GM18498 (cell line): ENCODE measurements around the gene TMIE.

Experiments
- ATAC-seq: cut with Tn5 transposase; IDR thresholded peaks from one replicate; pipeline ENCODE4 v1.9.1; 2021; ENCODE audit warnings: mild to moderate bottlenecking, moderate library complexity; ENCODE audit not compliant: unreplicated experiment

Gene TMIE

DNA sequence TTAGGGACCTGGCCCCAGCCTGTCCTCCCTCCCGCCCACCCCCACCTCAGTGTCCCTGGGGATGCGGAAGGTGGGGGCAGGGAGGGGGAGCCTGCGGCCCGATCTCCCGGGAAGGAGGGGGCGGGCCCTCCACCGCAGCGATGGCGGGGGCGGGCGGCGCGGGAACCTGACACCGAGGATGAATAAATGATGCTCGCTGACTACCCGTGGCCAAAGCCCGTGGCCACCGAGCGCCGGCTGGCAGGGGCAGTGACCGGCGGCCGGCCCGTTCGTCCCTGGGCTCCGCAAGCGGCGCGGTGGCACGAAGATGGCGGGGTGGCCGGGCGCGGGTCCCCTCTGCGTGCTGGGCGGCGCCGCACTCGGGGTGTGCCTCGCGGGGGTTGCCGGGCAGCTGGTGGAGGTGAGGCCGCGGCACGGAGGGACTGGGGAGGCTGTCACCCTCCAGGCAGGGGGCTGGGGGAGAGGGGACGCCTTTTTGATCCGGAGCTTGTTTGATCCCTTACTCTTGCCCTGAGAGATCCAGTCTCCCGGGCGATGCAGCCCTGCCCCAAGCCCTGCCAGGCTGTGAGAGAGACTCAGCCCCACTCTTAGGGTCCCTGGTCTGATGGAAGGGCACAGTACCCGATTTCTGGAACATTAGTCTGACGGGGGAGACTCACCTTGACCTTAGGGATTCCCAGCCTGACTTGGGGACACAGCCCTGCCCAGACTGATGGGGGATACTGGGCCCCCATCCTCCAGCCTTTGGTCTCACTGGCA lies at the start of gene TMIE:
TMIE (plus strand) TSS at position 212 of the 759 bp plus-strand sequence; CDS start at position 308, 96 bp downstream.
- ATAC-seq: no peak

DNA sequence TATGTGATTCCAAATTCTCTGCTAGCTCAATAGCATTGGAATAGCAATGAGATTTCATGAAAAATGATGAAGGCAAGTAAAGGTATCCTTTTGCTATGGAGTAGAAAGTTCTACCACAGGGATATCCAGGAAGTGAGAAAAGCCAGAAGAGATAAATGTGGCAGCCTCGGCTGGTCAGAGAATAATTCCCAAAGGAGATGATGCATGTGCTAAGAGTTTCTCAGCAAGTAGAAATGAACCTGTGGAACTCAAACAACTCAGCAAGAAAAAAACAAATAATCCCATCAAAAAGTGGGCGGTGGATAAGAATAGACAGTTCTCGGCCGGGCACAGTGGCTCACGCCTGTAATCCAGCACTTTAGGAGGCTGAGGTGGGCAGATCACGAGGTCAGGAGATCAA lies 45.9 kb upstream of the TMIE start:
- no peak for ATAC-seq

DNA sequence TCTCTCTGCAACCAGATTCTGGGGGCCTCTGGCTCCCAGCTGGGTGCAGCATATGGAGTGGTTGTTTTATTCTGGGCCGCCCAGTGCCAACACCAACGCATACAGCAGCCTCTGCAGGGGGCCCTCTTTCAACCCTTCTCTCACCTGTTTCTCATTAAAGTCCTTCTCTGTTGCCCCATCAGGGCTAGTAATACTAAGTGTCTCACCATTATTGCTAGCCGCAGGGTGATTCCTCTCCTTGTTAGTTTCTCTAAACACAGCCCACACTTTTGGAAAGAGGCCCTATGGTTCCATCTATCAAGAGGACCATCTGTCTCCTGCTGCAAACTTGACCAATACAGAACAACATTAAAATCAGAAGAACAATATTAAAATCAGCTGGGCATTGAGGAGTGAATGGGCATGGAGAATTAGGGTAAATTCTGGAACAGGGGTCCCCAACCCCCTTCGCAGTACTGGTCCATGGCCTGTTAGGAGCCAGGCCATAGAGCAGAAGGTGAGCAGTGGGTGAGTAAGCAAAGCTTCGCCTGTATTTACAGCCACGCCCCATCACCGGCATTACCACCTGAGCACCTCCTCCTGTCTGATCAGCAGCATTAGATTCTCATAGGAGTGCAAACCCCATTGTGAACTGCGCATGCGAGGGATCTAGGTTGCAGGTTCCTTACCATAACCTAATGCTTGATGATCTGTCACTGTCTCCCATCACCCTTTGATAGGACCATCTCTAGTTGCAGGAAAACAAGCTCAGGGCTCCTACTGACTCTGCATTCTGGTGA lies 44.2 kb upstream of the TMIE start:
- ATAC-seq: no peak

- no peak for ATAC-seq
Observed at GRCh38 chr3:46659285-46659684, 41.9 kb upstream of the TMIE start.

GRCh38 chr3:46660003-46660402 lies 41.2 kb upstream of the TMIE start:
- no peak for ATAC-seq

GRCh38 chr3:46660543-46661523 lies 40.4 kb upstream of the TMIE start:
- no peak for ATAC-seq

GRCh38 chr3:46661776-46662766 lies 39.1 kb upstream of the TMIE start:
- no peak for ATAC-seq

DNA sequence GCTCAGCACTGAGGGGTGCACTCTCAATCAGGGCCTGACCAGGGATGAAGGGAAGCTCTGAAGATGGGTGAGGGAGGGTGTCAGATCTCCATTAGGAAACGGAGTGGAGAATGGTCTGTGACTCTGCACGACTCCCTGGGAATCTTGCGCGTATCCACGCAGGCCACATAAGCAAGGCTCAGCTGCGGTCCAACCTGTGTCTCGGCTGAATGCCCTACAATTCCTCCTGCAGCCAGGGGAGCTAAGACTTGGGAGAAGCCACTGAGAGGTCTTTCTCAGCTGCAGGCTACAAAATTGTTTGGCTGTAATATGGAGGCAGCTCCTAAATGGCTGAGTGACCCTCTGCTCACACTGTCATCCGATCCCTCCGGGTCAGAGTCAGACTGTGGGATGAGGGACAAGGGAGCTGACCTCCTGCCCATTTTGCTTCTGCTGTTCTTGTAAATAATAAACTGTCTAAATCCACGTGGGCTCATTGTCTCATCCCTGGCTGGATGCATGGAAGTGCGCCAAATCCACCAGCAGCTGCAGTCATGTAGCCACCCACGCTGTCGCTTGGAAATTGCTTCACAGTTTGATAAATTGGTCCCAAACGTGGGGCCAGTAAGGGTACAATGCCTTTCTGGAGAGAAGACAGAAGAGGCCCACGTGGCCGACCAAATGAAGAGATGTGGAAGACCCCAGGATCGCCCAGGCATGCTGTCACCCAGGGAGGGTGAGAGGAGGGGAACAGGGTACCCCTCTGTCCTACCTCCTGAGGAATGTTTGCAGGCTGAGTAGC lies 38.2 kb upstream of the TMIE start:
- ATAC-seq: no peak

GRCh38 chr3:46663591-46664135 lies 37.5 kb upstream of the TMIE start:
- no peak for ATAC-seq

GRCh38 chr3:46664188-46664970 lies 36.8 kb upstream of the TMIE start:
- no peak for ATAC-seq

DNA sequence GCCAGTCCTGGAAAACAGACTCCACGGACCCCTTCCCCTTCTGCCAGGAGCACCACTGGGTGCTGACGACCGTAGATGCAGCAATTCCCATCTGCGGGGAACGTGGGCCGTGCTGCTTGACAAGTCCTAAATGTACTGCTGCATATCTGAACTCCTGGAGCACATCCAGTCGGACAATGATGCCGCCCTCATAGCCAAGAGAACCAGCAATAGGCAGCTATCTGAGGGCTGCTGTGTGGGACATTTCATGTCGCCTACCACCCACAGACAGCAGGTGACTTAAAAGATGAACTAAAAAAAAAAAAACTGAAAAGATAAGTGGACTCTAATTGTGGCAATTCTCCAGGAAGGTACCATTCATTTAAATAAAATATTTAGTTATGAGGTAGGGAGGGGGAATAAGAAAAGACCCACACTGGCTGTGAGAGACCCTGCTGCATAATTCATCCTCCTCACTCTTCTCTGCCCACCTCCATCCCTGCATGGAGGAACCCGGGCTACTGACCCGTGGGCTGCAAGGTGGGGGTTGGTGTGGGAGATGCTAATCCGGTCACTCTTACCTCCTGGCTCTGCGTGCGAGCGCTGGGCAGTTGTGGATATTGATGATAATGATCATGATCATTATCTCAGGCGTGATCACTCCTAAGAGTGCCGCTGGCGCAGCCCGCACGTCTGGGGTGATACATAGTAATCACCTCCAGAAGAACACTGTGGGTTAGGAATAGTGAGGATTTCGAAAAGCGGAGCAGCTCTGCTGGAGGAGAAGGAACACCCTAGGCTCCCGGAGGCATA lies 36.0 kb upstream of the TMIE start:
- ATAC-seq: no peak

GRCh38 chr3:46665763-46666452 lies 35.3 kb upstream of the TMIE start:
- ATAC-seq: no peak

DNA sequence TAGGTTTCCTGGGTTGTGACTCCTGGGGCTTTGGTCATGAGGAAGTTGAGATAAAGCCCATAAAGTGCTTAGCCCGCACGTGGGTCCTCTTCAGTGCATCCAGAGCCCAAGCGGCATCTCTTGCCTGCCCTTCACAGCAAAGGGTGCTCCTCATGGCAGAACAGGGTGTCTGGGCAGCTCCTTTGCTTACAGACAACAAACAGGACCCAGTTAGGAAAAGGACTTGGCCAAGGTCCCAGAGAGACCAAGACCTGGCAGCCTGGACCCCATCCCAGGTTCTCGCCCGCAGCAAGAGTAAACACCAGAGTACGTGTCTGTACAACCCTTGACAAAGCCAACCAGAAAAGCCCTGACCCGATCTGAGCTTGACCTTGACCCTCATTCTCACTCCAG lies 34.7 kb upstream of the TMIE start:
- no peak for ATAC-seq

DNA sequence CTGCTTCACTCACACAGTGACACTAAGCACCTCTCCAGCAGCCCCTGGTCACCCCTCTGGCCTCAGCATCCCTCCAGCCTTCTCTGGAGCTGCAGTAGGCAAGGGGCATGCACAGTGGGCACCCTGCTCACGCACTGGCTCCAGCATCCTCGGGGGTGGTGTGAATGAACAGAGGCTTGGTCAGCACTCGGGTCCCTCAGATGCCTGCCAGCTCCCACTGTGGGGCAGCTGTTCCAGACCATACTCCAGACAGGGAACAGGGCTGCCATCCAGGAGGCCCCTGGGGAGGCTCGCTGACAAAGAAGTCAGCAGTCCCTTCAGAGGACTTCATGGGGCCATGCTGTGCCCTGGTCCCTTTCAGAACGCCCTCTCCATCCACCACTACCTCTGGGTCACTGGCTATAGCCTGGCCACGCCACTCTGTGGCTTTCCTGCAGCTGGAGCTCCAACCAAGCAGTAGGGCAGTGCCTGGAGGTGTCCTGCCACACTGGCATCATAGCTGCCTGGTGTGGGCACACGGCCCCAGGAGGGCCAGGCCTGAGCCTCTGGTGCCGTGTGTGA lies 34.1 kb upstream of the TMIE start:
- ATAC-seq: no peak

GRCh38 chr3:46667657-46668056 lies 33.5 kb upstream of the TMIE start:
- no peak for ATAC-seq

DNA sequence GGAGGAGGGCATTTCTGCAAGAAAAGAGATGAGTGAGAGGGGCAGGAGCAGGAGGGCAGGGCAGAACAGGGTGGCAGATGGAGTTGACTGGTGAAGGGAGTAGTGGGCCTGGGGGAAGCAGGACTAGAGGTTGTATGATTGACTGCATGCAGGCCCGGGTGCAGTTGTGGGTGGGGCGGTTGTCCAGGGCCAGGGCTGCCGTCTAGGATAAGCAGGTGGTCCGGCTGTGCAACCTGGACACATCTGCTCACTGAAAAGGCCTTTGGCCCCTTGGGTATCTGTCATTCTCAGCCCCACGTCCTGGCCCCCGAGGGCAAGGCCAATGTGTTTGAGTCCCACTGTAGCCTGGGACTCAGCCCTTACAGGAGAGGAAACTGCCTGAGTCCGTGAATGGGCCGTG lies 33.1 kb upstream of the TMIE start:
- no peak for ATAC-seq
